ENCODE measurements around the gene MYO3B. TPM values are rescaled to one million over a fixed set of nuclear protein-coding genes. Genes with fewer than 3 reads are reported as not detected.

The MYO3B gene
- total RNA-seq, 2 donors from 2014 or later, result 2.0 to 4.7 TPM

GRCh38 chr2:170434900-170435621 lies 257.1 kb downstream of the MYO3B start:
- no peak for ATAC-seq
- H3K27ac ChIP-seq, result no peak overlapping the region
- H3K36me3 ChIP-seq (replicated peaks in 1 of 2; ENCODE audit: insufficient read depth in 1 of 2, low read depth in 2 of 2), result no peaks in the 10 kb centered on the region
- DNase-seq, result no peak
- no peaks in the 10 kb centered on the region for H3K9me3 ChIP-seq
- no peaks in the 10 kb centered on the region for H3K4me1 ChIP-seq
- no peak for TF ChIP-seq POLR2A (IDR thresholded peaks at IDR 0.05)
- no peak for TF ChIP-seq CTCF (IDR thresholded peaks at IDR 0.05)
- H3K4me3 ChIP-seq, result no peak overlapping the region
- 52 to 72% methylated on average over 6 of the region's 6 CpGs for WGBS, 2 donors
- H3K27me3 ChIP-seq, result no peaks in the 10 kb centered on the region
- intact Hi-C loops (cut with DNase I), result no loop called here

- ATAC-seq, result no peak
- Histone ChIP-seq H3K9me3 (no peaks in the 10 kb centered on the region), H3K27ac (no peak overlapping the region), H3K4me1 (peaks cover 1% of the 10 kb centered on the region), H3K27me3 (no peaks in the 10 kb centered on the region), H3K4me3 (no peak overlapping the region), H3K36me3 (replicated peaks in 1 of 2; ENCODE audit: insufficient read depth in 1 of 2, low read depth in 2 of 2) (no peaks in the 10 kb centered on the region)
- 44 to 49% methylated on average over 5 of the region's 5 CpGs for WGBS, 2 donors
- no peak for TF ChIP-seq POLR2A (IDR thresholded peaks at IDR 0.05)
- no peak for TF ChIP-seq CTCF (IDR thresholded peaks at IDR 0.05)
- DNase-seq, result no peak
- intact Hi-C loops (cut with DNase I), result no loop called here
These were observed 258.4 kb downstream of the MYO3B start for GRCh38 chr2:170436077-170436943.

- intact Hi-C loops (cut with DNase I), result no loop called here
- no peak overlapping the region for H3K27ac ChIP-seq
- no peaks in the 10 kb centered on the region for H3K9me3 ChIP-seq
- H3K27me3 ChIP-seq, result no peaks in the 10 kb centered on the region
- TF ChIP-seq CTCF (IDR thresholded peaks at IDR 0.05) (no peak), POLR2A (IDR thresholded peaks at IDR 0.05) (no peak)
- 49 to 63% methylated on average over 3 of the region's 3 CpGs for WGBS, 2 donors
- ATAC-seq (no peak), DNase-seq (no peak)
- no peaks in the 10 kb centered on the region for H3K36me3 ChIP-seq (replicated peaks in 1 of 2; ENCODE audit: insufficient read depth in 1 of 2, low read depth in 2 of 2)
- peaks cover 11% of the 10 kb centered on the region for H3K4me1 ChIP-seq
- H3K4me3 ChIP-seq, result no peak overlapping the region
These were observed 268.1 kb downstream of the MYO3B start for GRCh38 chr2:170446078-170446477.

DNA sequence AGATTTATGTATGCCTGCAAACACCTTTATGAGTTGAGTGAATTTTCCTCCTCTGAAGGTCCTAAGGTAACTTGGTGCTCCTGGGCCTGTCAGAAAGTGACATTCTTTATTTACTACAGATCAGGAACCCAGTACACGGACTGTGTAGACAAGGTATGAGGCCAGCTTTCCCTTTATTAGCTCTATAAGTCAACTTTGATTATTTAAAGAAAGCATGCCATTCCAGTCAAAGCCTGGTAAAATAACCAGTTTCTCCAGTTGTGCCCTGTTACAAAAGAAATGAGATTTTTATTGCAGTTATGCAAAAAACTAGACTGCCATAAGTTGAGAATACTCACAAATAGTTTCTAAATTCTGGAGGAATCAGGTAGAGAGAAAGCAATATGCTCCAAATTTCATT lies 271.1 kb downstream of the MYO3B start:
- no peak for DNase-seq
- no peak for TF ChIP-seq CTCF (IDR thresholded peaks at IDR 0.05)
- TF ChIP-seq POLR2A (IDR thresholded peaks at IDR 0.05), result no peak
- no peak for ATAC-seq
- Histone ChIP-seq H3K36me3 (replicated peaks in 1 of 2; ENCODE audit: insufficient read depth in 1 of 2, low read depth in 2 of 2) (no peaks in the 10 kb centered on the region), H3K27me3 (no peaks in the 10 kb centered on the region), H3K27ac (no peak overlapping the region), H3K9me3 (no peaks in the 10 kb centered on the region), H3K4me1 (no peaks in the 10 kb centered on the region), H3K4me3 (no peak overlapping the region)
- 73 to 79% methylated on average over 1 of the region's 1 CpG for WGBS, 2 donors
- intact Hi-C loops (cut with DNase I), result no loop called here

Data from body of pancreas (tissue), 4 donors.